Peyer's patch (tissue), 4 donors: Measurements from ENCODE around the gene C9orf50. TPM values are rescaled to one million over a fixed set of nuclear protein-coding genes. Genes with fewer than 3 reads are reported as not detected.

Experiments
- DNase-seq, 3 donors: peaks; one replicate each; pipeline ENCODE4 v3.0.0-alpha.2; 2017 to 2019
- H3K27ac ChIP-seq, 4 donors: fragments of 200-600 bp; sonication (generic); one replicate each; pipeline ENCODE4 v1.5.1; 2016 to 2019
- H3K27me3 ChIP-seq, 2 donors: fragments of 200-600 bp; sonication (generic); one replicate each; pipeline ENCODE4 v1.5.1; 2019
- H3K36me3 ChIP-seq, 3 donors: fragments of 200-600 bp; sonication (generic); one replicate each; pipeline ENCODE4 v1.5.1; 2016 to 2019
- H3K4me1 ChIP-seq, 4 donors: fragments of 200-600 bp; sonication (generic); one replicate each; pipeline ENCODE4 v1.5.1; 2016 to 2019
- H3K4me3 ChIP-seq, 4 donors: fragments of 200-600 bp; sonication (generic); 1 replicate in 3 of 4; 2 replicates in 1 of 4; pipeline ENCODE4 v1.5.1; 2016 to 2019; ENCODE audit warnings: mild to moderate bottlenecking in 1 of 4
- H3K9me3 ChIP-seq, 4 donors: fragments of 200-600 bp; sonication (generic); one replicate each; pipeline ENCODE4 v1.5.1; 2016 to 2019; ENCODE audit warnings: mild to moderate bottlenecking in 1 of 4
- CTCF ChIP-seq, 6 experiments: fragments of 450-650 bp in 4 of 6; fragments of 200-600 bp in 2 of 6; sonication (generic) in 1 of 6; IDR thresholded peaks; one replicate each; pipeline ENCODE4 v1.5.1; 2017 to 2019; ENCODE audit warnings: antibody characterized with exemption in 6 of 6, mild to moderate bottlenecking in 3 of 6, moderate library complexity in 1 of 6
- POLR2A ChIP-seq, 2 donors: fragments of 450-650 bp; IDR thresholded peaks; one replicate each; pipeline ENCODE4 v1.5.1; 2017; ENCODE audit warnings: antibody characterized with exemption in 2 of 2, mild to moderate bottlenecking in 2 of 2, moderate library complexity in 2 of 2
- total RNA-seq, 4 donors: library from RNA; depleted of rRNA; stranded (reverse); fragments of >200 nt; gene quantifications; one replicate each; pipeline ENCODE4 v1.1.0, GENCODE V29; 2016

C9orf50 gene
- total RNA-seq, 4 donors from 2014 or later, result not detected

GRCh38 chr9:129633848-129634247 lies 12.9 kb upstream of the C9orf50 start:
- Histone ChIP-seq H3K27ac (no peak overlapping the region), H3K9me3 (no peaks in the 10 kb centered on the region), H3K27me3 (no peaks in the 10 kb centered on the region), H3K36me3 (peaks cover 0 to 79% (median 0%) of the 10 kb centered on the region in 3 donors), H3K4me3 (no peak overlapping the region), H3K4me1 (peaks cover 0 to 11% (median 0%) of the 10 kb centered on the region in 4 donors)
- no peak for DNase-seq
- no peak for TF ChIP-seq CTCF (IDR thresholded peaks at IDR 0.05)
- no peak for TF ChIP-seq POLR2A (IDR thresholded peaks at IDR 0.05)

- Histone ChIP-seq H3K9me3 (no peaks in the 10 kb centered on the region), H3K36me3 (peaks cover 0 to 73% (median 0%) of the 10 kb centered on the region in 3 donors), H3K27me3 (no peaks in the 10 kb centered on the region), H3K4me1 (peaks cover 0 to 17% (median 0%) of the 10 kb centered on the region in 4 donors), H3K4me3 (no peak overlapping the region), H3K27ac (no peak overlapping the region)
- no peak for DNase-seq
- no peak for TF ChIP-seq POLR2A (IDR thresholded peaks at IDR 0.05)
- TF ChIP-seq CTCF (IDR thresholded peaks at IDR 0.05), result no peak
Measured at GRCh38 chr9:129633207-129633606, 12.3 kb upstream of the C9orf50 start.

- Histone ChIP-seq H3K27ac (no peak overlapping the region), H3K9me3 (no peaks in the 10 kb centered on the region), H3K36me3 (peaks cover 0 to 65% (median 0%) of the 10 kb centered on the region in 3 donors), H3K27me3 (no peaks in the 10 kb centered on the region), H3K4me3 (no peak overlapping the region), H3K4me1 (peaks cover 0 to 25% (median 4%) of the 10 kb centered on the region in 4 donors)
- TF ChIP-seq POLR2A (IDR thresholded peaks at IDR 0.05) (no peak), CTCF (IDR thresholded peaks at IDR 0.05) (no peak)
- DNase-seq, result no peak
Measured at GRCh38 chr9:129632460-129632859, 11.6 kb upstream of the C9orf50 start.

- TF ChIP-seq CTCF (IDR thresholded peaks at IDR 0.05) (no peak), POLR2A (IDR thresholded peaks at IDR 0.05) (no peak)
- no peaks in the 10 kb centered on the region for H3K9me3 ChIP-seq
- H3K27me3 ChIP-seq, result no peaks in the 10 kb centered on the region
- peaks cover 0 to 30% (median 9%) of the 10 kb centered on the region in 4 donors for H3K4me1 ChIP-seq
- peaks cover 0 to 57% (median 0%) of the 10 kb centered on the region in 3 donors for H3K36me3 ChIP-seq
- DNase-seq, result no peak
- no peak overlapping the region for H3K4me3 ChIP-seq
- H3K27ac ChIP-seq, result no peak overlapping the region
Measured at GRCh38 chr9:129631674-129632129, 10.8 kb upstream of the C9orf50 start.

GRCh38 chr9:129630967-129631673 lies 10.2 kb upstream of the C9orf50 start:
- Histone ChIP-seq H3K4me3 (no peak overlapping the region), H3K36me3 (peaks cover 0 to 52% (median 0%) of the 10 kb centered on the region in 3 donors), H3K4me1 (peaks cover 0 to 30% (median 9%) of the 10 kb centered on the region in 4 donors), H3K9me3 (no peaks in the 10 kb centered on the region), H3K27ac (no peak overlapping the region), H3K27me3 (no peaks in the 10 kb centered on the region)
- DNase-seq, result no peak
- TF ChIP-seq CTCF (IDR thresholded peaks at IDR 0.05) (no peak), POLR2A (IDR thresholded peaks at IDR 0.05) (no peak)
